Measurements from ENCODE around the gene DAZL.

The DAZL gene

DNA sequence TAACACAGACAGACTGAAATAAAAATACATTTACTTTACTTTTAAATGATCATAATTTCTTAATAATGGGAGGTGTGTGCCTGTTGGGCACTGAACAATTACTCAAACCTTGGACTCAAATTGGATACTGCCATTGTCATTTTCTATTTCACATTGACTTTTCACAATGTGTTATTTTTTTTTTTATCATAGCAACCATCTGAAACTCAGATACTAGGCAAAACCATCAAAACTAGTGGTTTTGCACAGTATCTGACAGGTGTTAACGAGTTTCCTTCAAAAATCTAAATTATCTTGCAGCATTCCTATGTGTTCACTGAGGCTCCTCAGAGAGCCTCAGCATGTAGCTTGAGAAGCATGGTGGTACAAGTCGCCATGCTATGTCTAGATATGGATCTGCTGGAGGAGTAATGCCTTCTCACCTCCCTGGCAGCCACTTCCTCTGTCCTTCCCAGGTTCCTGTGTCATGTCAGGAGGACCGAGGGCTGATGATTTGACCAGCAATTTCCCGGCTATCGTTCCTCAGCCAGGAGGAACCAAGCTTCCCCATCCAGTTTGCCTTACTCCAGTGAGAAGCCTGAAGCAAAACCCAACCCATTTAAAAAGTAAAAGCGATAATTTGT, 61.9 kb downstream of the DAZL start:
- TF ChIP-seq ZFX (IDR thresholded peaks at IDR 0.05; ENCODE audit: borderline replicate concordance): no peak
- TF ChIP-seq, protein P1, sequence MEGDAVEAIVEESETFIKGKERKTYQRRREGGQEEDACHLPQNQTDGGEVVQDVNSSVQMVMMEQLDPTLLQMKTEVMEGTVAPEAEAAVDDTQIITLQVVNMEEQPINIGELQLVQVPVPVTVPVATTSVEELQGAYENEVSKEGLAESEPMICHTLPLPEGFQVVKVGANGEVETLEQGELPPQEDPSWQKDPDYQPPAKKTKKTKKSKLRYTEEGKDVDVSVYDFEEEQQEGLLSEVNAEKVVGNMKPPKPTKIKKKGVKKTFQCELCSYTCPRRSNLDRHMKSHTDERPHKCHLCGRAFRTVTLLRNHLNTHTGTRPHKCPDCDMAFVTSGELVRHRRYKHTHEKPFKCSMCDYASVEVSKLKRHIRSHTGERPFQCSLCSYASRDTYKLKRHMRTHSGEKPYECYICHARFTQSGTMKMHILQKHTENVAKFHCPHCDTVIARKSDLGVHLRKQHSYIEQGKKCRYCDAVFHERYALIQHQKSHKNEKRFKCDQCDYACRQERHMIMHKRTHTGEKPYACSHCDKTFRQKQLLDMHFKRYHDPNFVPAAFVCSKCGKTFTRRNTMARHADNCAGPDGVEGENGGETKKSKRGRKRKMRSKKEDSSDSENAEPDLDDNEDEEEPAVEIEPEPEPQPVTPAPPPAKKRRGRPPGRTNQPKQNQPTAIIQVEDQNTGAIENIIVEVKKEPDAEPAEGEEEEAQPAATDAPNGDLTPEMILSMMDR (IDR thresholded peaks at IDR 0.05): no peak
- H3K27ac ChIP-seq: no peak overlapping the region

DNA sequence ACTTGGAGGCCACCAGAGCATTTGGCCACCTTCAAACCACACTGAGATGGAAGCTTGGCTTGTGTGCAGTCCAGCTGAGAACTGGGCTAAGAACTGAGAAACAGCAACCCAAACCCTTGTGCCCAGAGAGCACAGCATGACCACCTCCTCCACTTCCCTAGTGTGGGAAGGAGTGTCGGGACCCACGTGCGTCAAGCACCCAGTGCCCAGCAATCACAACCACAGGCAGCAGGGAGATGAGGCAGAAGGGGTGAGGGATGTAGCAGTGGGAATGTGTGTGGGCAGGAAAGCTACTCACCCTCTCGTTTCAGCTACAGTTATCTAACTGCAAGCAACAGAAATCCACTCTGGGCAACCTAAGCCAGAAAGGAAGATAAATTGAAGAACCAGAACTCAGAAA, 66.7 kb downstream of the DAZL start:
- TF ChIP-seq, protein P1 (IDR thresholded peaks at IDR 0.05): no peak
- TF ChIP-seq ZFX (IDR thresholded peaks at IDR 0.05; ENCODE audit: borderline replicate concordance): no peak
- H3K27ac ChIP-seq: no peak overlapping the region

DNA sequence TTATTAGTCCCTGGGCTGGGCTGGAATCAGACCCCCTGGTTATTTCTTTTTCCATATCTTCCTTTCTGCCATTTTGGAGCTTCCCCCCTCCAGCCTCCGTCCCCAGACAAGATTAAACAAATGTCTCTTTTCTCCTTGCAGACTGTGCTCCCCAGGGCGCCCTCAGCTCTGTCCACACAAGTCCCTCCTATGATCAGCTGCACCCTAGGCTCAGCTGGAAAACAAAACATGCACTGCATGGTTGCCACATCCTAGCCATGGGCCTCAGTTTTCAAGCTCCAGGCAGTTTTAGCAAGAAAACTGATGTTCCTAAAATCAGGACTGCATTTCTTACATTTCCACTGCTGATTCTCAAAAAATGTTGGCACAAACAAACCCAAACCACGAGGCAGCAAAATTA, 68.2 kb downstream of the DAZL start:
- TF ChIP-seq, protein P1 (IDR thresholded peaks at IDR 0.05): no peak
- no peak overlapping the region for H3K27ac ChIP-seq

All from 22Rv1 (cell line).